ENCODE results near the gene SNED1.

- TF ChIP-seq CTCF (IDR thresholded peaks at IDR 0.05) (no peak), EP300 (IDR thresholded peaks at IDR 0.05) (no peak), POLR2A (IDR thresholded peaks at IDR 0.05) (no peak), POLR2AphosphoS5 (IDR thresholded peaks at IDR 0.05) (no peak)
Measured at GRCh38 chr2:241064802-241065354, 66.5 kb downstream of the SNED1 start.

Data from sigmoid colon (tissue), 4 donors.